Lower leg skin (tissue), 4 donors: ENCODE results near the gene PRCD. TPM values are rescaled to one million over a fixed set of nuclear protein-coding genes. Genes with fewer than 3 reads are reported as not detected.

Source experiments
- DNase-seq, 2 donors: peaks; one replicate each; pipeline ENCODE4 v3.0.0-alpha.2; 2019; ENCODE audit warnings: low spot score in 2 of 2
- H3K4me3 ChIP-seq: fragments of 200-600 bp; sonication (generic); 2 replicates; pipeline ENCODE4 v1.5.1; 2017; ENCODE audit warnings: mild to moderate bottlenecking, low read depth; ENCODE audit not compliant: poor library complexity, severe bottlenecking
- CTCF ChIP-seq, 3 donors: fragments of 450-650 bp; IDR thresholded peaks; one replicate each; pipeline ENCODE4 v1.5.1; 2016; ENCODE audit warnings: antibody characterized with exemption in 3 of 3, mild to moderate bottlenecking in 3 of 3, moderate library complexity in 2 of 3
- POLR2A ChIP-seq, 2 donors: fragments of 450-650 bp; IDR thresholded peaks; one replicate each; pipeline ENCODE4 v1.6.1; 2016 to 2017; ENCODE audit warnings: antibody characterized with exemption in 2 of 2, mild to moderate bottlenecking in 1 of 2, moderate library complexity in 1 of 2
- WGBS, 2 donors: methylation state at CpG; one replicate each; pipeline ENCODE4 v1.1.5; 2018; 5-methylcytosine and 5-hydroxymethylcytosine counted together
- intact Hi-C: fragments of 100-400 bp; cut with DNase I; formaldehyde crosslinking; loops from one replicate; pipeline ENCODE4 v1.15.0; 2023; ENCODE audit warnings: low total_unique reads
- total RNA-seq, 4 donors: library from RNA; depleted of rRNA; stranded (reverse); fragments of >200 nt; gene quantifications; one replicate each; pipeline ENCODE4 v1.1.0, GENCODE V29; 2016

PRCD gene
- total RNA-seq, 4 donors from 2014 or later, result 0.42 to 7.5 (median 4.0) TPM

GRCh38 chr17:76570457-76570856 is 30.6 kb downstream of the PRCD start:
- intact Hi-C loops, result no loop called here
- TF ChIP-seq CTCF (IDR thresholded peaks at IDR 0.05) (no peak), POLR2A (IDR thresholded peaks at IDR 0.05) (no peak)
- WGBS, 2 donors, result 82 to 91% methylated on average over 7 of the region's 7 CpGs
- no peak overlapping the region for H3K4me3 ChIP-seq
- DNase-seq, result no peak

- 95 to 97% methylated on average over 13 of the region's 13 CpGs for WGBS, 2 donors
- intact Hi-C loops, result no loop called here
- no peak overlapping the region for H3K4me3 ChIP-seq
- DNase-seq, result no peak
- no peak for TF ChIP-seq POLR2A (IDR thresholded peaks at IDR 0.05)
- no peak for TF ChIP-seq CTCF (IDR thresholded peaks at IDR 0.05)
Measured at GRCh38 chr17:76570877-76571471, 31.1 kb downstream of the PRCD start.

GRCh38 chr17:76572201-76572910 is 32.5 kb downstream of the PRCD start:
- intact Hi-C loops, result no loop called here
- TF ChIP-seq POLR2A (IDR thresholded peaks at IDR 0.05) (no peak), CTCF (IDR thresholded peaks at IDR 0.05) (no peak)
- no peak overlapping the region for H3K4me3 ChIP-seq
- 82 to 91% methylated on average over 17 of the region's 17 CpGs for WGBS, 2 donors
- no peak for DNase-seq

- 90 to 98% methylated on average over 10 of the region's 10 CpGs for whole genome bisulfite sequencing, 2 donors
- H3K4me3 ChIP-seq, result no peak overlapping the region
- TF ChIP-seq CTCF (IDR thresholded peaks at IDR 0.05) (no peak), POLR2A (IDR thresholded peaks at IDR 0.05) (no peak)
- intact Hi-C loops, result no loop called here
- DNase-seq, result no peak
Measured at GRCh38 chr17:76573096-76573495, 33.3 kb downstream of the PRCD start.

- TF ChIP-seq CTCF (IDR thresholded peaks at IDR 0.05) (no peak), POLR2A (IDR thresholded peaks at IDR 0.05) (no peak)
- WGBS, 2 donors, result 92 to 93% methylated on average over 11 of the region's 11 CpGs
- H3K4me3 ChIP-seq, result no peak overlapping the region
- DNase-seq, result no peak
- intact Hi-C loops, result no loop called here
Measured at GRCh38 chr17:76574166-76574565, 34.3 kb downstream of the PRCD start.
